Stimulated activated CD8-positive, alpha-beta memory T cell treated with anti-CD3 and anti-CD28 coated beads, Interleukin-12 subunit alpha, Interleukin-12 subunit beta, amount 100 ng/mL, for 4 hours (primary cell): ENCODE results near the gene SEMA4D.
"Not testable (repeated sequence)": the region's sequence is repeated elsewhere in the genome, so short reads cannot be mapped to it uniquely, and the experiment has no call there.

Experiments
- DNase-seq: peaks from one replicate; pipeline ENCODE4 v3.0.0-alpha.2; 2020; ENCODE audit warnings: low read depth

SEMA4D gene

DNA sequence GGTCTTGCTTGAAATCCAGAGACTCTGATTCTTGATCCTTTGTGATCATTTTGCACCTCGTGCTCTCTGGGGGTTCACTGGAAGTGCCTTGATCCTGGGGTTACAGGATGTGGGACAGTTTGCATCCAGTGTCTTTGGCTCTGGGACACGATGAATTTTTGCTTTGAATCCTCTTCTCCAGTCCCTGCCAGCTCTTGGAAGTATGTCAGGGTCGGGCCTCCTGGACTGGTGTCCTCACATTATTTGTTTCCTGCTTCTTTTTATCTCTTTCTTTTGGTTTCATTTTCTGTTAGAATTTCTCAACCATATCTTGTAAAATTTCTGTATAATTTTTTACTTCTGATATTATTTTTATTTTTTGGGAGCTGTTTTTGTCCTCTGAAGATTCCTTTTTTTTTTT is 145.5 kb downstream of the SEMA4D start:
- no peak for DNase-seq

DNA sequence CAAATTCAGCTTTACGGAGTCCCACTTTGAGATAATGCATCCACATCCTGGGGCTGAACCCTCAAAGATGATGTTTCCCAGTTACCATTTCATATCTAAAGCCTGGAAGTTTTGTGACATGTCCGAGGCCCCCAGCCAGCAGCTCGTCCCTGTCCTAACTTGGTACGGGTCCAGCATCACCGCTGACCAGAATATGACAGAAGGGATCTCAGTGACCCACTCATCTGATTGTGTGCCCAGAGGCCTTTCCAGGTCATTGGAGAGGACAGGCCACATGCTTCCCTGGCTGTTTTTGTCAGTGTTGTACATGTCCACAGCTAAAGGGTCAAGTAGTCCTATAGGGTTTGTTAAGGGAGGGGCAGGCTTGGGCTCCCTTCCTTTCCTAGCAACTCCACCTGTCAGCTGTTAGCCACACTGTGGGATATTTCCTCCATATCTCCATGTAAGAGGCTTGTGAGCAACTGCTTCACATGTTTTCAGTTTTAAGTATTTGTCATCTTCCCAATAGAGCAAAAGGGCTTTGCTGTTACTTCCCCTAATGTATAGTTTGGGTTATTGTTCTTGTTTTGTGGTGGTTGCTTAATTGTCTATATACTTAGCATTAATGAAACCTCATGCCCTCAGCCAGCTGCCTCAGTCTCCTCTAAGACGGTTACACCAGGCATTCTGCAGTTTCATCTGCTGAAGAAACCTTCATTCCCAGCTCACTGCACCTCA is 146.2 kb downstream of the SEMA4D start:
- DNase-seq, result no peak

DNA sequence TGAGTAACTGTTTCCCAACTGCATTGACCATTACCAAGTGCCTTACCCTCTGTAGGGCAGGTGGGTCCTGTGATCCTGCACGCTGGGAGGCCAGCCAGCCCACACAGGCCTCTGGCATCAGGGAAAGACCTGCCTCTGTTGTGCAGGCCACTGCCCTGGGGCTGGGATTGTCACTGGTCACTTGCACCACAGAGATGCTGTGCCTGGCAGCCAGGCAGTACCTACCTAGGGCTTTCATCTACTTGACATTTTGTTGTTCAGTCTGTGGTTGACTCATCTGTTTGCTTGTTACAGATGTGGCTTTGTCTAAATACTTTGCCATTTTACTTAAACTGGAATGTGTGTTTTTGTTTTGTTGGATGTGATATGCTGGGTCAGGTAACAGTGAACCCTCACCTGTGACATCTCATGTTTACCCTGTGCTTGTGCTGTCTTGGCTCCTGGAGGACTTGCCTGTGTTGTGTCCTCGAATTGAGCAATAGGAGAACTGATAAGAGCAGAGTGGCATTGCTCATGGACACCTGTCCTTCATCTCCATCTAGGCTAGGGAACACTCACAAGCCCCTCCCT is 146.8 kb downstream of the SEMA4D start:
- no peak for DNase-seq

DNA sequence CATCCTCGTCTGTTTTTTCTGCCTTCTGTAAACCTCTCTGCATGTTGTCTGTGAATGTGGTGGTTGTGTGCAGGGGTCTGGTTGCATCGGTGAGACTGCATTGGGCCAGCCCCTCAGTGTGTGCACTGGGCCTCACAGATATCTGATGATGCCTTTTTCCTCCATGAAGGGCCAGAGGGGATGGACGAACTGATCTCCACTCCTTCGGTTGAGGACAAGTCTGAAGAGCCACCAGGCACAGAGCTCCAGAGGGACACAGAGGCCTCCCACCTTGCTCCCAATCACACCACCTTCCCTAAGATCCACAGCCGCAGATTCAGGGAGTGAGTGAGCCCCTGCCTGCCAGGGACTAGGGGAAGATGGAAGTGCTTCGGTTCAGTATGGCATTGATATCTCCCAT is 148.3 kb downstream of the SEMA4D start:
- no peak for DNase-seq

DNA sequence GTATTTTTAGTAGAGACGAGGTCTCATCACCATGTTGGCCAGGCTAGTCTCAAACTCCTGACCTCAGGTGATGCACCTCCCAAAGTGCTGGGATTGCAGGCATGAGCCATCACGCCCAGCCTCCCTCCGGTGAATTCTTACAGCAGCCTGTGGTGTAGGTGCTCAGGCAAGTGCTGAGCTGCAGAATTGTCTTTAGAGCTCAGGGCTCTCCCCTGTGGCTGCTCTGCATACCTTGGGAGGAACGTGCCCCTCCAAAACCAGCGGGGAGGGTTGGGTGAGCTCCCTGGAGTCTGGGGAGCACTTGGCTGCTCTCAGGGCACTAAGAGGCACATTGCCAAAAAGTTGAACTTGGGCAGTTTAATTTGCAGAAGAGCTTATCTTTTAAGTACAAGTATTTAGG is 150.3 kb downstream of the SEMA4D start:
- DNase-seq, result no peak

DNA sequence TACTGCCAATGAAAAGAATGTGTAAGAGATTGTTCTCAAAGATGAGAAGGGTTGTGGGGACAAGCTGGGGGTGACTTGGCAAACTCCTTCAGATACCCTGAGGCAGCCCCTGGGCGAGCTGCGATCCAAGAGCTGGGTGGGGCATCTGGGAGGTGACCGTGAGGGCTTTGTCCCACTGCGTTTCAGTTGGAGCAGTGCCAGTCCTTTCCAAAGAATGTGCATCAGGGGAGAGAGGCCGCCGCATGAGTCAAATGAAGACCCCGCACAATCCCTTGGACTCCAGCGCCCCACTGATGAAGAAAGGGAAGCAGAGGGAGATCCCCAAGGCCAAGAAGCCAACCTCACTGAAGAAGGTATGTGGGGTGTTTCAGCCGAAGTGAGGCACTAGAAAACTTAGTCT is 151.2 kb downstream of the SEMA4D start:
- DNase-seq, result no peak

DNA sequence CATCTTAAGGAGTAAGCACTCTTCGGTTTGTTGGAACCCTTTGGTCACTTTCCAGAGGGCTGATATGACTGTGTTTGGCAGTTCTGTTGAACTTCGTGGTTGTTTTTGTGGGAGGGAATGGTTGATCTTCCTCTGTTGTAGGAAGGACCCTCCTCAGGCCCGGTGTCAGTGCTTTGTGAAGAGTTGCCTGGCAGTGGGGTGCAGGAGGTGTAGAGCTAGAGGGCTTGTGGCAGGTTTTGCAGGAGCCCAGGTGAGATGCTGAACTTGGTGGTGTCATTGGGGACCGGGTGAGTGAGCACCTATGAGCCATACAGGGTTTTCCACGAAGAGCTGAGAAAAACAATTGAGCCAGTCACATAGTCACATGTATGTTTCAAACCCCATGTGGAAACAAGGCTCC is 152.4 kb downstream of the SEMA4D start:
- DNase-seq, result no peak

DNA sequence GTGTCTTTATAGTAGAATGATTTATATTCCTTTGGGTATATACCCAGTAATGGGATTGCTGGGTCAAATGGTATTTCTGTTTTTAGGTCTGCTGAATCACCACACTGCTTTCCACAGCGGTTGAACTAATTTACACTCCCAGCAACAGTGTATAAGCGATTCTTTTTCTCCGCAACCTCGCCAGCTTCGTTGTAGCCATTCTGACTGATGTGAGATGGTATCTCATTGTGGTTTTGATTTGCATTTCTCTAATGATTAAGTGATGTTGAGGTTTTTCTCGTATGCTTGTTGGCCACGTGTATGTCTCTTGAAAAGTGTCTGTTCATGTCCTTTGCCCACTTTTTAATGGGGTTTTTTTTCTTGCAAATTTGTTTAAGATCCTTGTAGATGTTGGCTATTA is 154.1 kb downstream of the SEMA4D start:
- DNase-seq, result not testable (repeated sequence)

DNA sequence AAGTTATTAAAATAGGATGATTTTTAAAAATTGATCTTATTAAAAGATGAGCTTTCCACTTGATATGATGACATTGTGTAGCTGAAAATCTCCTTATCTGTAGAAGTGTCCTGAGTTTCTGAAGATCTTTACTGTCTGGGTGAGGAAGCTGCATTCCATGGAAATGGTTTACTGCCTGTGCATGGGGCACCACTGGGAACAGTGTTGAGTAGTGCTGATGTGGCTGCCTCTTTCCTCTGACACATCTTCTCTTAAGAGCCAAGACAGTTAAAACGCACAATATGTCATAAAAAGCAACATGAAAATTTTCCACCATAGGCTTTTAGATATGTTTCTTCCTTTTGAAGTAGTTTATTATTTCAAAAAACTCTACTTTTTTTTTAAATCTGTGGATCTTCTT is 155.0 kb downstream of the SEMA4D start:
- no peak for DNase-seq

DNA sequence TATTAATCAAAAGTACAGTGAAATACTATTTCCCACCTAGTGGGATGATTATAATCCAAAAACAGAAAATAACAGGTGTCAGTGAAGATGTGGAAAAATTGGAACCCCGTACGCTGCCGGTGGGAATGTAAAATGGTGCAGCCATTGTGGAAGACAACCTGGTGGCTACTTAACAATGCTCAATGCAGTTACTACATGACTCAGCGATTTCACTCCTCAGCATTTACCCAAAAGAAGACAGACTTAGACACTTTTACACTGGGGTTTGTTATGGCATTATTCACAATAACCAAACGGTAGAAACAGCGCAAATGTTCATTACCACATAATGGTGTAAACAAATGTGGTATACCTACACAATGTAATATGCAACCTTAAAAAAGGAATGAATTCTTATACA is 155.7 kb downstream of the SEMA4D start:
- no peak for DNase-seq

DNA sequence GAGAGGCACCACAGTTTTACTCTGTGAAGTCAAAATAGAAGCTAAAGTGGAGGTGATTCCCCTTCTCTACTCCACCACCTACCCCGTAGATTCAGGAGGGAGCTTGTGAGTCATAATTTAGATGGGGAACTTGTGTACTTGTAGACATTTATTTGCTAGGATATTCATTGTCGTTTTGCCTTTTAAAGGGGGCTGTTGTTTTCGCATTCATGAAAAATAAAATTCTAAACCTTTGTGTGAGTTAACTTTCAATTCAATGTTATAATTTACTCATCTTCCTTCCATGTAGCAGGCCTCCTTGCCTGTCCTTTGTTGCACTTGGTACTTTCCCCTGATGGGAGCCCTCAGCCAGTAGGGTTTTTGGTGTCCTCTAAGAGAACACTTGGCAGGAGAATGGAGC is 157.6 kb downstream of the SEMA4D start:
- no peak for DNase-seq

DNA sequence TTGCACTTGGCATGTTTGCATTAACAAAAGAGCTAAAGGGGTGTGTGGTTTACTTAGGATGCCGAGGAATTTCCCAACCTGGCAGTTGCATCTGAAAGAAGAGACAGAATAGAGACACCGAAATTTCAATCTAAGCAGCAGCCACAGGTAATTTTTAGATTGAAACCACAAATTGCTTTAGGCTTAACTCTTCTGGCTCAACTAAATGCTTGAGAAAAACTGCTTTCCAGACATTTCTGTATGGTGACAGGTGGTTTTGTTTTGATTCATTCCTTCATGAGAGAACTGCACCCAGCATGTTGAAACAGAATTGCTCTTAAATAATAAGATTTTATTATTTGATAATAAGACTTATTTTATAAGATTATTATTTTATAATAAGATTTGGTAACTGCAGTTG is 158.1 kb downstream of the SEMA4D start:
- DNase-seq, result no peak

DNA sequence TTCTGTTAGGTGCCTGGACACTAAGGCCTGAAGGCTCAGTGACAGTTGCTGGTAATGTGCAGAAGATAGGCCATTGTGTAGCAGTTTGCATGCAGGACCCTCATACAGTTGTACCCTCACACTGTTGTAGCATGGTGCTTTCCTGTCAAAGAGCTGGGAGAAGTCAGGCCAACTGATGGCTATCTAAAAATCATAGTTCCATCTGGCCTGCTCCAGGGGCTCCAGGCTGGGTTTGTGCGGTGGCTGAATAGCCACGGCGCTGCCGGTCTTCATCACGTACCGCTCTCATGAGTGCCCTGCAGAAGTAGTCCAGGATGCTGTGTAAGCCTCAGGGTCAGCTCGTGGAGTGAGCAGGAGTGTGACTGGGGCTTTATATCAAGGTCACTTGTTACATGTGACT is 167.4 kb downstream of the SEMA4D start:
- DNase-seq, result no peak

DNA sequence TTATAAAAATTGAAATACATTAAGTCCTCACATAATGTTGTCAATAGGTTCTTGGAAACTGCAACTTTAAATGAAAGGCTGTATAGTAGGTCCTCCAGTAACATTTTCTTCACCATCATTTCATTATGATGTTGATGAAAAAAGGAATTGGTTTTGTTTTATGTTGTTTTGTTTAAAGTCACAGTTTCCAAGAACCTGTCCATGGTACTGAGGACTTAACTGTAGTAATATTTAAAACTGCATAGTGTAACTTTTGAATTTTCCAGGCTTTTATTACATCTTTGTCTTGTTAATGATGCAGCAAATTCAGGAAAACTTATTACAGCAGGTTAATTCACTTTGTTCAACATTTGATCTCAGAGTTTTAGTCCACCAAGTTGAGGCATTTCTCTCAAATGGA is 168.0 kb downstream of the SEMA4D start:
- no peak for DNase-seq

DNA sequence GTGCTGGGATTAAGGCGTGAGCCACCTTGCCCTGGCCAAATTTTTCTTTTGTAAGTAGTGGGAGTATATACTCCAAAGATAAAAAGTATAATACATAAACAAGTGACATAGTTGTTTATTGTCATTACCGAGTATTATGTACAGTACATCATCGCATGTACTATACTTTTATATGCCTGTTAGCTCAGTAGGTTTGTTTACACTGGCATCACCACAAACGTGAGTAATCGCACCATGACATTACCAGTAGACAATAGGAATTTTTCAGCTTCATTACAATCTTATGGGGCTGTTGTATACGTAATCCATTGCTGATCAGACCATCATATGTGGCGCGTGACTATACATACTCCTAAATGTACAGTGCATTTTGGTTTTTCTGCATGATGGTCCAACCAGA is 169.8 kb downstream of the SEMA4D start:
- no peak for DNase-seq

DNA sequence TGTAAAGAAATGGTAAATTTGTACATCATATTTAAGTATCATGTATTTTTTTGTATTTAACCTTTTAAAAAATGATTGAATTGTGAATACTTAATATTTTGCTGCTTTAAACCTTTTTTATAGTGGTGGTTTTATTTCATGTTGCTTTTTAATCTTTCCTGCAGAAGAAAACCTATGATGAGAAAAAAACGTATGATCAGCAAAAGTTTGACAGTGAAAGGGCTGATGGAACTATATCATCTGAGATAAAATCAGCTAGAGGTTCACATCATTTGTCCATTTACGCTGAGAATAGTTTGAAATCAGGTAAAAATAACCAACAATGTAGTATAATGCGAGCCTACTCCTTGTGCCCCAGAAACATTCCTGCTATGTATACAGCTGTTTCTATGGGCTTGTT is 172.2 kb downstream of the SEMA4D start:
- no peak for DNase-seq

DNA sequence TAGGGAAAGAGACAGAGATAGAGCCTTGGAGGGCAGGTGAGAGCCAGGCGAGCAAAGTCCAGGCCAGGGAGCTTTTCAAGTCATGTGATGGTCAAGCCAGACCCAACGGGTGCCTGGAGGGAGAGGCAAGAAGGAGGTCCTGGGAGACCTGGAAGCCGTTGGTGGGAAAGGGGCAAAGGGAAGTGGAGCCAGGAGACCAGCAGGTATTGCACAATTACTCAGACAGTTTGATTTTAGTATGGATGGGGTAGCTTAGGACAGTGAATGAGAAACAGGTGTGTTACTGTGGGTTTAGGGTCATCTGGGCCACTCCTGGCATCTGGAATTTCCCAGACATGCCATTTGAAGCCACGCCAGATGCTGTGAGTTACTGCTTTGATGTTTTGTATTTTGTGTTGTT is 174.5 kb downstream of the SEMA4D start:
- no peak for DNase-seq

DNA sequence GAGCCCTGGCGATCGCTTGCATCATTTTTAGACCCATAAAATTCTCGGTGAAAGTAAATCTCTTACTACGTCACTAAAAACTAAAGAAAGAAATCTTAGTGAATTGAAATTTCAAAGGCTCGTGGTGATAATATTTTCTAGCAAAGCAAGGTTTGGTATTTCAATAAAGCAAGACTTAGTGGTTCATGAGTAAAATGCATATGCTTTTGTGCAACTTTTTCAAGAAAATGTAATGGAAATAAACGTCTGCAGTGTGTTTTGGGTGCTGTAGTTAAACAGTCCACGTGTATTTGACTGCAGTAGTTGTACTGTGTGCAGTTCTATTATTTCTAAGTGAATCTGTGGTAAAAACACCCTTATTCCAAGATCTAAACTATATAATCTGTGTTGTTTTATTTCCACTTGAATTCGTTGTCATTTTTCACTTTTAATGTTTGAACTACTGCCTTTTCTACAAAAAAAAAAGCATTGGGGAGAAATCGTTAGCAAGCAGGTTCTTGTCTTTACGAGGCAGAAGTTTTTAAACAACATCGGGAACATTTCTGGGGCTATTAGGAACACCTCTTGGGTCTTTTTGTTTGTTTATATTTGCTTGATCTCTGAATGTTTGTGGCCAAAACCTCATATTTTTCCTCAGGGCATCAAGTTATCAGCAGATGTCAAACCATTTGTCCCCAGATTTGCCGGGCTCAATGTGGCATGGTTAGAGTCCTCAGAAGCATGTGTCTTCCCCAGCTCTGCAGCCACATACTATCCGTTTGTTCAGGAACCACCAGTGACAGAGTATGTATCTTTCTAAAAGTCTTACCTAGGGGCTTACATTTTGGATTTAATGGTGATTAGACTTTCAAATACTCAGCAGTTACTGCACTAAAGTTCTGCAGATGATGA is 178.7 kb downstream of the SEMA4D start:
- DNase-seq, result no peak

DNA sequence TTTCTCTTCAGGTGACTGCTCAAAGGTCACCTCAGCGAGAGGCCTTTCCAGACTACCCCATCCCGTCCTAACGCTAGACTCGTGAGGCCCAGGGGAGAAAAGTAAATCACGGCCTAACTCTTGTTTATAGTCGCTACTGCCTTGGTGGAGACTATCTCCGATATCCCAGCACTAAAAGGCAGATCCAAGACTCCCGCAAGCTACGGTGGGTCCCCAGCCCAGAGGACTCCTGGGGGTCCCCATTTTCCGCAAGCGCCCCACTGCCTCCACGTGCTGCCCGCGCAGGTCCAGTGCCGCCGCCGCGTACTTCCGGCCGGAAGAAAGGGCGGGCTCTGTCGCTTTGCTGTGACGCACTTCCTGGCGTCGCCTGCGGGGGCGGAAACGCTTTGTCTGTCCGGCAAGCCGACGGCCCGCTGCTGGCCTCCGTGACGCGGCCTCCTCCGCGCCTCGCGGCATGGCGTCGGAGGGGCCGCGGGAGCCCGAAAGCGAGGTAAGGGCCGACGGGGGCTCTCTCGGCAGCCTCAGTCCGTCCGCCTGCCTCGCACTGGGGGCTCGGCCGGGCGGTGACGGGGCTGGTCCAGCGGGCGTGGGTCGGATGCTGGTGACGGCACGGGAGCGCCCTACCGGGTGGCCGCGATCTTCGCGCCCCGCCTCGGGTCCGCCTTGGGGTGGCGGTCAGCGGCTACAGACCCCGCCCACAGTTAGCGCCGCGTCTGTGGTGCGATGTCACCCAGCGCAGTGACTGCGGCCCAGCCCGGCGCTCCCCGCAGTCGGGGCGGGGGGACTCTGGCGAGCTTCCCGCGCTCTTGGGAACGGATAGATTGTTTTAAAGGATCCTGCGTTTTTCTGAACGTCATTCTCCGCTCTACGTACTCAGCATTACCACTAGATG is 179.5 kb downstream of the SEMA4D start, which contains the start of gene SECISBP2:
SECISBP2 (plus strand) TSS at position 378 of the 892 bp plus-strand sequence; CDS start at position 455, 77 bp downstream.
- DNase-seq, result peak; percentile 95

DNA sequence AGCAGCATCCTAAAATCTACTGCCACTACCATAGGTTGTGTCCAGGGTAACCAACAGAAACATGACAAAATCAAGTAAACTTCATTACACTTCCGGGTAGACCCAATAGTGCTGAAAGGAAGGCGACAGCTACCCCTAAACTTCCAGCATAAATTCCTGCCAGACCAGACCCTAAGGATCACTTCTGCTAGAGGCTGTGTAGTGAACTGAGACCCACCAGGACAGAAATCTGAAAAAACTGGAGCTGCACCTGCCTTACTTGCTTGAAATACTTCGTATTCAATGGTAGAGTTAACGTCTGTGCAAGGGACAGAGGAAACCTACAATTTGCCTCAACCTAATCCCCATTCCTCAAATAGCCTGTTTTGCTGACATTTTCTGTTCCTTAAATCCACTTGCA is 180.6 kb downstream of the SEMA4D start:
- no peak for DNase-seq

DNA sequence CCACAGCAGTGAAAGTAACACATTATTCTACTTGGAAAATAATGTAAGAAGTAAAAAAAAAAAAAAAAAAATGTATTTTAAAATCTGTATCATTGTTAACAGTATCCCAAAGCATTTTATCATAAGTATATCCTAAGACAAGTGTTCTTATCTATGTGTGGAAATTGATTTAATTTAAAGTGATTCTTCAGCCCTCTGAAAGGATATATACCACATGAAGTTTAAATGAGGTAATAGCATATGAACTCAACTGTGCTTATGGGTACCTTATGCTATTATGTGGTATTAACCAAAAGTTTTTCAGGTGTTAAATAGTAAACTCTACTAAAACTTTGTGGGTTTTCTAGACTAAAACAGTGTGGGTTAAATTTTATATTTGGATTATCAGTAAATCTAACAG is 182.4 kb downstream of the SEMA4D start:
- no peak for DNase-seq

DNA sequence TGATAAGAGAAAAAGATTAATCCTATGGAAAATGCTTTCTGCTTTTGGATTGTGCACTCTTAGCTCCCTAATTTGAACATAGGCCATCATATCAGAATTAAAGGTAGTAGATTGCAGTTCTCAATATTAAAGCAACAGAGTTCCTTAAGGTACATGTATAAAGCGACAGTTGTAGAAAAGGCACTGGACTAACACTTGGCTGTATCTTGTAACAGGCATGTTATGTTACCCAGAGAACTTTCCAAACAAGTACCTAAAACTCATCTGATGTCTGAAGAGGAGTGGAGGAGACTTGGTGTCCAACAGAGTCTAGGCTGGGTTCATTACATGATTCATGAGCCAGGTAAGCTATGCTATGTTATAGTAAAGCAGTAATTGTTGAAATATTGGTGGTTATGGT is 183.0 kb downstream of the SEMA4D start:
- no peak for DNase-seq
